Stimulated activated CD4-positive, alpha-beta T cell treated with anti-CD3 and anti-CD28 coated beads, Interleukin-15, amount 100 ng/mL, for 48 hours (primary cell): ENCODE results near the gene C14orf119.

Source experiments
- DNase-seq, 2 donors: peaks; one replicate each; pipeline ENCODE4 v3.0.0-alpha.2; 2020; ENCODE audit warnings: low read depth in 2 of 2

C14orf119 gene

DNA sequence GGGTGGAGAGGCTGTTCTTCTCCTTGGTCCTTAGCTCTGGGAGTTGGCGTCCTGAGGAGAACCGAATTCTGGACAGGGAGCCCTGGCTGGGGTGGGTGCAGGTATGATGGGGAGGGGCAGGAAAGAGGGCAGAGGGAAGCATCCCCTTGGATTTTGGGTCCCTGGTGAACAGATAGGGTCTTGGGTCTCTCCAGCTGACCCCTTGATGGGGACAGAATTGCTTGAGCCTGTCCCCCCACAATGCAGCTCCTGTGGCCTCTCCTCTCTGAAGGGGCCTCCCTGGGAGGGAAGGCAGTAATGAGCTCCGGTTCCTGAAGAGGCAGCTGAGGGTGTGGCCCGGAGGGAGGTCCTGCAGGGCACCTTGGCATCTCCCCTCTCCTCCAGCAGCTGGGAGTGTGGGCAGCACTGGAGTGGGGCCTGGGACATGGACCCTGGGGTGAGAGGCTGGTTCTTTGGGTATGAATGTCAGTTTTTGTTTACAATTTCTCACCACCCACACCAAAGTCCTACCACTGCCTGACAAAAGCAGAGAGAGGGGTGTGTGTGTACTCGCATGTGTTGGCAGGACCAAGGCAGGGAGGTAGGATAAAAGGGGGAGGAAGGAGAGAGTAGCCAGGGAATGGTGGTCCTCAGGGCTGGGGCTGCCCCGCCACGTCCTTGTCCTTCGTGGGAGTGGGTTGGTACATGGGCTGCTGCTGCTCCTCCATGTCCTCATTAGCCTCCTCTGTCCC is 31.4 kb downstream of the C14orf119 start:
- DNase-seq, result no peak

DNA sequence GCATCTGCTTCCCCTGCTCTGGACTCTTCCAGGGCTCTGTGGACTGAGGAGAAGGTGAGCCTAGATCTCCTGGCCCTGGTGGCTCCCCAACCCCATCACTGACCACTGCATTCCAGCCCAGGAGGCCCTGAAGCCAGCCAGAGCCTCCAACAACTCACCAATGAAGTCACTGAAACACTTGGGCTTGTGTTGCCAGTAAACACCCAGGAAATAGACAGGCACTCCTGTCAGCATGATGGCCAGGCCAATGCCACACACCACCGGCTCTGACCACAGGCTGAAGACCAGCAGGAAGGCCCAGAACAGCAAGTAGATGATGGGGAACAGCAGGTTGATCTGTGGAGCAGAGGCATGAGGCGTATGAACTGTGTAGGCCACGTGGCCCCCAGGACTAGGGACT is 32.6 kb downstream of the C14orf119 start:
- no peak for DNase-seq

DNA sequence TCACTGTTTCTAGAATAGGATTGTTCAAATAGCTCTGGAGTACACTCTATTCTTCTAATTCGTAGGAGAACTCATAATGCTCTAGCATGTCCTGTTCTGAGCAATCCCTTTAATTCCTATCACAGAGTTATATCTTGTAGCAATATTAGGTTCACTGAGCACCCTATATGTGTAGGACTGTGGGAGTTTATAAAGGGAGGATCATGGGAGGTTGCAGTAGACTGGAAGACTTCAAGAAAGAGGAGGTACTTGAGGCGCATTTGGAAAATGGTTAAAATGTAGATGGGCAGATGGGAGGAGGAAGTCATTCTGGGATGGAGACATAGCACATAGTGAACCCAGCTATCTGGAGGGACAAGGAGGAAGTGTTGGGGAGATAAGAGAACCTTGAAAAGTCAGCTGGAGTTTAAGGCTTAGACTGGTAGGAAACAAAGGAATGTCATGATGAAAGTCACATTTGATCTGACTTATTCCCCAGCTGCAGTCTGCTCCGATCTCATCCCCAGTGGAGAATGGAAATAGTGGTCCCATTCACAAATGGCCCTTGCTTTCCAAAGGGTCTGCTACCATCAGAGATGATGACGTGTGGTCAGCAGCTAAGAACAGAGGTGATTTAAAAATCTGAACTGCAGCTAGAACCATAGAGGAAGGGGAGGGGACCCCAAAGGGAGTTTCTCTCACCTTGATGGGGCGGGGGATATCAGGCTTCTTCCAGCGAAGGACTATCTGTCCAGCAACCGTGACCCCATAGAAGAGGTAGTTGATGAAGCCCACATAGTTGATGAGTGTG is 33.9 kb downstream of the C14orf119 start:
- no peak for DNase-seq

DNA sequence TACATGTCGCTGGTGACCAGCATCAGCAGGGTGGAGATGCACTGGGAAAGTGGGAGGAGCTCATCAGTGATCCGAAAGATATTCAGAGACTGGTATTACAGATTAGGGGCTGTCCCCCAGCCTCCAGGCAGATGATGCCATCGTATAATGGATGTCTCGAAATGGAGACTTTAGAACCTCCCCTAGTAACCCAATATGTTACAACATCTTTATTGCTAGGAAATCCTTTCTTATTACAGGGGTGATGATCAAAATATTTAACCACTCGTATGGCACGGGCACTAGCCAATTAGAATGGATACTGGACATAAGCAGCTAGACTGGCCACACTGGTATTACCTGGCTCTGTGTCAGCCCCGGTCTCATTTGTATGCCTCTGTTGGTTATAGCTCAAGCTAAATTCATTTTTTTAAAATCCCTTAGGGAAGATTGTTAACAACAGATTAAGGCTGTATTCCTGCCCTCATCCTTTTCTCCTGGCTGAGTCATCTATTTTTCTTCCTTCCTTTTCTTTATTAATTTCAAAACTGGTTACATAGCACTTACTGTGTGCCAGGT is 34.5 kb downstream of the C14orf119 start:
- DNase-seq, result no peak

DNA sequence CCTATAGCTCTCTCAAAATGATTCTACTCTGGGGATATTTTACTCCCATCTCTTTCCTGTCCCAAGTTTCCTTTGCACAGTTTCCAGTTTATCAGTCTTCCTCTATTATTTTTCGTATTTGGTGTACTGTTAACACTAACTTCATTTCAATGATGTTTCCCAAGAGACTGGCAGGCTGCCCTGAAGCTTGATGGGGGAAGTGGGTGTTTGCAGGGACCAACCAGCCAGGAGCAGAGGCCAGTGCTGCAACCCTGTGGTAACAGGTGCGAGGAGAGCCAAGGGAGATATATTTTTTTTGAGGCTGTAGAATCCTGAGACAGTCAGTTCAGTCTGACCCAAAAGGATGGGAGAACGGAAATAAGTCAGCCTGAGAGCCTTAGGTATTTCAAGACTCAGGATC is 35.6 kb downstream of the C14orf119 start:
- no peak for DNase-seq

DNA sequence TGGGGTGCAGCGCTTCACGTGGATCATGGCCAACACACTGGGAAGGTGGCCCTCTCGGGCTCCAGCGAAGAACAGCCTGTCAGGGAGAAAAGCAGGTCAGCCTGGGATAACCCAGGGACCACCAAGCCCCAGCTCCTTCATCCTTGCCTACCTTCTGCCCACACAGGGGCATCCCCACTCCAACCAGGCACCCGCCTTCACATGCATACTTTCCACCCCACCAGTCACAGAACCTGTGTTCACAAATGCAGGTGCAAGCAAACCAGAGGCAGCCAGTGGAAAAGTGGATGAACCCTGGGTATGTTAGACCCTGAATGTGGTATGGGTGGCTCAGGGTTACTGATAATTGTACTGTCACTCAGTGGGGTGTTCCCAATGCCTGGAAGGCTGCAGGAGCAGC is 36.2 kb downstream of the C14orf119 start:
- no peak for DNase-seq

DNA sequence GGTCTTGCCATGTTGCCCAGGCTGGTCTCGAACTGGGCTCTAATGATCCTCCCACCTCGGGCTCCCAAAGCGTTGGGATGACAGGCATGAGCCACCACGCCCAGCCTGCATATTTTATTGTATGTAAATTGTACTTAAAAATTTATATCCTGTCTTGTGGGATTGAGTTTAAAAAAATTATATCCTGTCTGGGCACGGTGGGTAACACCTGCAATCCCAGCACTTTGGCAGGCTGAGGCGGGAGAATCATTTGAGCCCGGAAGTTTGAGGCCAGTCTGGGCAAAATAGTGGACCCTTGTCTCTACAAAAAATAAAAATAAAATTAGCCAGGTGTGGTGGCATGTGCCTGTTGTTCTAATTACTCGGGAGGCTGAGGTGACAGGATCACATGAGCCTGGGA is 37.7 kb downstream of the C14orf119 start:
- DNase-seq, result no peak

DNA sequence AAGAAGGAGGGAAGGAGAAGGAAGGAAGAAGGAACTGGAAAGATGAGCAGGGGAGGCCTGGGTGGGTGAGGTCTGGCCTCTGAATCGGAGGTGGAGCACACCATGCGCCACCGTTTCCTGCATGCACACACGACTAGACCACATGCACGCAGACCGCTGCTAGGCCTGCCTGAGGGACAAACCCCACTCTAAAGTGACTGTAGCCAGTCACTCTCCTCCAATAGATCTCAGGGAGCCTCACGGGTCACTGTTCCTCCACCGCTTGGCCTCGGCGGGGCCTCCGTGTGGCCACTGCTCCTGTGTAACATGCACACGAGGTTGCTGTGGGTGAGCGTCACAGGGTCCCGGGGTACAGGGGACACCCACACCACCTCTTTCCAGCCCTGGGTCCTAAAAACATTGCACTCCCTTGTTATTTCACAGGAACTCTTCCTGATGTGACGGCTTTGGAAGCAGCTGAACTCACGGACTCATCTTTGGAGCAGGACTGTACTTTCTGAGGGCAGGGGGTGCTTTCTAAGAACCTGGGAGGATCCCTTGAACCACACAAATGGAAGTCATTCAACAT is 41.3 kb downstream of the C14orf119 start:
- DNase-seq, result no peak

DNA sequence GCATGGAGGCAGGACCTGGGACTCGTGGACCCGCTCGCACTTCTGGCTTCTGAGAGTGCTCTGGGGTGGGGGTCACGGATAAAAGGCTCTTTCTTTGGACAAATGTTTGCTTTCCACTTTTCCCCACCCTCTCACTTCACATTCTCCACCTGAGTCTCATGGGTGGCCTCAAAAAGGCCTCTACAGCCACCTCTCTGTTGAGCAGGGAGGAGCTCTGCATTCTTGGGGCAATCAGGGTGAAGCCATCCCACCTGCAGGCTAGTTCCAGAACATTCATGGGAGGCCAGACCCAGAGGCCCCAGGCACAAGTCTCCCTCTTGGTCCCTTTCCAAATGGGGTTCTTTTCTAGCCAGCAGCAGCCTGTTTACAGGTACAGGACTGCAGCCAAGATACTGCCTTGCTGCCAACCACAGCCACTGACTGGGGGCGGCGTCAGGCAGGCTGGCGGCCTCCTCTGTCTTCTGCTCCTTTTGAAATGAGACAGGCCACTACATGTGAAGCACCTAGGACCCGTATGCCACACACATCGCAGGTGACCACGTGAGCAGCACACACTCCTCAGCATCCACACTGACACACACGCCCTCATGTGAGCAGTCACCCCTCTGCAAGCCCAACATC is 42.0 kb downstream of the C14orf119 start:
- no peak for DNase-seq

DNA sequence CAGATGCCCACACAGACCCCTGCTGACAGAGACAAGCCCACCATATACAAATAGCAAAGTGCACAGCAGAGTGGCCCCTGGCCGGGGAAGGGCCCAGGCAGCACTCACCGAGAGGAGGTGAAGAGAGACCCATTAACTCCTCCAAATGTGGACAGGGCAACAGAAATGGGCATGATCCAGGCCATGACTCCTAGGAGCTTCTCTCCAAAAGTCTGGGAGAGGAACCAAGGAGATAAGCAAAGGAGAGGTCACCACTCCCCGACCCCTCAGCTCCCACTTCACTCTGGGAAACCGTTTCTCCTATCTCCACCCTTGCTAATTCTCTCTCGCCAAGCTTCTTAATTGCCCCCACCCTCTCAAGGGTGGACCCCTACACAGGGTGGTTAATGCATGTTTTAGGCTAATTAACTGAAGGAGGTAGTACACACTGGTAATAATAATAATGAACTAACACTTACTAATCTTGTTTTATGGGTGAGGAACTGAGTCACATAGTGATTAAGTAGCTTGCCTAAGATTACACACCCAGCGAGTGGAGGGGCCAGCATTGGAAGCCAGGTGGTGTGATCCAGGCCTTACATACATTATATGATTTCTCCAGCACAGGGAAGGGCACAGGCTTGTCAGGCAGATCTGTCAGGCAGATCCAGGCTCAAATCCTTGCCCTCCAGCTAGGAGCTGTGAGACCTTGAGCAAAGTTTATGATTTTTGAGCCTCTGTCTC is 42.7 kb downstream of the C14orf119 start:
- DNase-seq, result no peak

DNA sequence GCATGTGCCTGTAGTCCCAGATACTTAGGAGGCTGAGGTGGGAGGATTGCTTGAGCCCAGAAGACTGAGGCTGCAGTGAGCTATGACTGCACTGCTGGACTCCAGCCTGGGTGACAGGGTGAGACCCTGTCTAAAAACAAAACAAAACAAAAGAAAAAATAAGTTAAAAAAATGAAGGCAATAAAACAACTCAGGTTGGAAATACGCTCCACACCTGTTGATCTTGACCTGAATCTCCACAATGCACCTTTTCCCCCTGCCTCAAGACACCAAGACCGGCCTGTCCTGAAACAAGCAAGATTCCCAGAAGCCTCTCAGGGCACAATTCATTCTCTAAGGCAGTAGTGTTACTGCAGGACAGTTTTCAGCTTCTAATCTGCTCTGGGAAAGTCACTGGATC is 44.6 kb downstream of the C14orf119 start:
- DNase-seq, result no peak

DNA sequence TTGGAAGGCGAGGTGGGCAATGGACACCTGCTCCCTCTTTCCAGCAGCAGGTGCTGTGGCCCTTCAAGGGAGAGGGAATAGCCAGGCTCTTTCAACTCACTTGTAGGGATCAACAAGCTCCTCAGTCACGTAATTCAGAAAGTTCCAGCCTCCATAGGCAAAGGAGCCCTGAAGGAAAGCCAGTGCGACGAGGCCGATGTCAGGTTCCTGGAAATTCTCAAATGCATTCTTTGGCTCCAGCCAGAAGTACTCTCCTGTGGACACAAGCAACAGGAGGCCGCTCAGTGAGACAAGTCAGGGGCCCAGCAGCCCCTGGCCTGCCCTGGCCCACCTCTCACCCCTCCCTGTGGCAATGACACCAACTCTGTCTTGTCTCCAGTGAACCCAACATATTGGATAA is 45.1 kb downstream of the C14orf119 start:
- no peak for DNase-seq

DNA sequence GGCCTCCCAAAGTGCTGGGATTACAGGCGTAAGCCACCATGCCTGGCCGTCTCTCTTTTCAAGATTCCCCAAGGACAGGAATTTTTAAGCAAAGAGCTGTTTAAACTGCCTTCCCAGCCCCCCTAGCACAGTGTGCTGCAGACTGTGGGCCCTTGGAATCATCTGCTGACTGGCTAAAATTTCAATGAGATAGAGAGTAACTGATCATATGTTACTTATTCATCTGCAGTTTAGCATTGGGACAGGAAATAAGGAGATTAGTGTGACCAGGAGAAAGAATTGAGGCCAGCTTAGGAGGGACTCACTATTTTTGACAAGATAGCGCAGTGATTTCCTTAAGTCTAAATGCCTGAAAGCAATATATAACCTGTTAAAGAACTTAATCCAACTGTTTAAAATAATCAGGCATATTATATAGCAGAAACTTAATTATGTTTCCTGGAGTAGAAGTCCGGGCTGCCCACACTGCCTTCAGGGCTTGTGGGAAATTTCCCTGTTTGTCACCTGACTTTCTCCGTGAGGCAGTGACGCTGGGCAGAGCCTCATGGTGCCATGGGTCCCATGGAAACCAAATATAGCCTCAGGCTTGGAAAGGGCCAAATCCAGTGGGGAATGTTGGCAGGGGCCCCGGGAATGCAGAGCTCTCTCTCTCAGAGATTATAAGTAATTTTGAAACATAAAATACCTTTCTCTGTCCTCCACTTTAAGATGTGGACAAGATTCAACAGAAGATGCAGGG is 46.6 kb downstream of the C14orf119 start:
- no peak for DNase-seq

DNA sequence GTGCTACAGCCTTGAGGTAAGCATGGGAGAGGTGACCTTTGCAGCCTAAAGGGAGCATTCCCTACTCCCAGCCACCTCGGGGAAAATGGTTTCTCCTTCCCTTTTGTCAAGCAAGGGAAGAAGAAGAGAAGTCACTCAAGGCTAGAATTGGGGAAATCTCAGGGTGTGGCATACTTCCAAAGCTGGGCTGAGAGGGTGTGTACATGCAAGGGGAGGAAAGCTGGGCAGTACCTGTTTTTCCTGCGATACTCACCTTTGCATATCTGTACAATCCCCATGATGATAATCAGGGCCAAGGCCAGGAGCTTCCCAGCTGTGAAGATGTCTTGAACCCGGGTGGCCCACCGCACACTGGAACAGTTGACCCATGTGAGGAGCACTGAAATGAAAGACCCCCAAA is 47.5 kb downstream of the C14orf119 start:
- no peak for DNase-seq

DNA sequence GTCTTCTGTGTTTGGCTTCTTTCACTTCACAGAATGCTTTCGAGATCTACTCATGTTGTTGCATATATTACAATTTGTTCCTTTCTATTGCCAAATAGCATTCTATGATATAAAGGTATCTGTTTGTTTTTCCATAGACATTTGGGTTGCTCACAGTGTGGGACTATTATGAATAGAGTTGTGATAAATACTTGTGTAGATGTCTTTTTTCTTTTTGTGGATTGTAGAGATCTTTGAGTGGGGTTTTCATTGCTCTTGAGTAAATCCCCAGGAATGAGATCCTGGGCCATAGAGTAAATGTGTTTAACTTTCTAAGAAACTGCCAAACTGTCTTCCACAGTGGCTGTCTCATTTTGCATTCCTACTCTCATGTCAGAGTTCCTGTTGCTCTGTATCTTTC is 48.6 kb downstream of the C14orf119 start:
- DNase-seq, result no peak

DNA sequence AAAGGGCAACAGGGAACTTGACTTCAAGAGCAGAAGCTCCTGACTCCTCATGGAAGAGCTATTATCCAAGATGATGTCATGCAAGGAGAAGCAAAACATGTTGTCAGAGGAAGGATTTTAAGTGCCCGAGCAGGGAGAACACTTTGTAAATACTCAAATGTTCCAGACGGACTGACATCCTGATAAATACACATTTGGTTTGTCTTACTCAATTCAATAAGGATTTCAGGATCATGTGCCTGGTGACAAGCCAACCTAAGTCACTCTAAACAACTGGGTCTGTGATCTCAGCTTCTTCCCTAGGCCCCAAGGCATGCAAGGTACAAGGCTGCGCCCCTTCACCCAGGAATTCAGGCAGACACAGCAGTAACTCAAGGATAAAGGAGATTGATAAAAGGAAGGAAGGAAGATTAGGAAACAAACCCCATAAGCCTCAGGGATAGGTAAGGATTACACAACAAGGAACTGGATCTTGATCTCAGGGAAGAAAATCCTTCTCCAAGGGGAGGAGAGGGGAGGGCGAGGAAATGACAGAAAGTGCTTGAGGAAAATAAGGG is 50.6 kb downstream of the C14orf119 start:
- DNase-seq, result no peak

DNA sequence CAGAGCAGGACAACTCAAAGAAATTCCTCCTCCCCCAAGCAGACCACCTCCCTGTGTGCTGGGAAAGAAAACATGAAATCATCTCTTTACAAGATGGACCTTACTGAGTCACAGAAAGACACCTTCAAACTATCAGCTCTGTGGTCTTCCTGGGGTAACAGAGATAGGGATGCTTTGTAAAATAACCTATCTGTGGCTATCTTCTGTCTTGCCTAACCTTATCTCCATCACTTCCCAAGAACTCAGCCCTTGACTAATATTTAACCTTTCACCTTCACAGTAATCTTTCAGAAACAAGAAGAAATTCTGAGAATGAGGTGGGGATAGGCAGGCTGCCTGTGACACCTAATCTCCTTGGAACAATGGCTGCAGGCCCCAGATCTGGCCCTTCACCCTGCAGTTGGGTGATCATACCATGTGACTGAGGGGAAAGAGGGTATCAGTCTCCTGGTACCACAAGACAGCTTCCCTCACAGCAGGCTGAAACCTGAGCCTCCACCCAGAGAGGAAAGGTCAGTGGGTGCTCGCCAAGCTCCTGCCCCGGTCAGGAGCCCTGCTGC is 51.1 kb downstream of the C14orf119 start:
- no peak for DNase-seq

DNA sequence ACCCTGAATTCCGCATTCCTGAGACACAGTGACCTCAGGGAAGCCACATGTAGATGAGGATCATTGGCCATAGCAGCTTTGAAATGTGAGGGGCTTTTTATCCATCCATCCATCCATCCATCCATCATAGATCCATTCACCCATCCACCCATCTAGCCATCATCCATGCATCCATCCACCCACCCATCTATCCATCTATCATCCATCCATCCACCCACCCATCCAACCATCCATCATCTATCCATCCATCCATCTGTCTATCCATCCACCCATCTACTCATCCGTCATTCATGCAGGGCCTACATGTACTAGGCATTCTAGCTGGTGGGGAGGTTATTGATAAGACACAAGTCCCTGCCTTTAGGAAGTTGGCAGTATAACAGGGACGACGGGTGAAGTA is 51.7 kb downstream of the C14orf119 start:
- no peak for DNase-seq

DNA sequence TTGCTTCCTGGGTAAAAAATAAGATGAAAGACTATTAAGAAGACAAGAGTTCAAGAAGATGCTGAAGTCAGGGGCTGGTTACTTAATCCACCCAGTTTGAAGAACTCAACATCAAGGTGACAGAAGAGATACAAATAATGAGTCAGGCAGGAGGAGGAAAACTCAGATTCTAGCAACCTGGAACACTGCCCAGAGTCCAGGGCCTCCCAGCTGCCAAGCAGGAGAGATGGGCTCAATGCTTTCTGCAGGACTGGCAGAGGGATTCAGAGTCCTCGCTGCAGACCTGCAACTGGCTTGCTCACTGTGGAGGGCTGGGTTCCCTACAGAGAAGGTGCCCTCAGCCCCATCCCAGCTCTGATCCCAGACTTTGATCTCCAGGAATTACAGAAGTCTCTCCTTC is 52.4 kb downstream of the C14orf119 start:
- no peak for DNase-seq

DNA sequence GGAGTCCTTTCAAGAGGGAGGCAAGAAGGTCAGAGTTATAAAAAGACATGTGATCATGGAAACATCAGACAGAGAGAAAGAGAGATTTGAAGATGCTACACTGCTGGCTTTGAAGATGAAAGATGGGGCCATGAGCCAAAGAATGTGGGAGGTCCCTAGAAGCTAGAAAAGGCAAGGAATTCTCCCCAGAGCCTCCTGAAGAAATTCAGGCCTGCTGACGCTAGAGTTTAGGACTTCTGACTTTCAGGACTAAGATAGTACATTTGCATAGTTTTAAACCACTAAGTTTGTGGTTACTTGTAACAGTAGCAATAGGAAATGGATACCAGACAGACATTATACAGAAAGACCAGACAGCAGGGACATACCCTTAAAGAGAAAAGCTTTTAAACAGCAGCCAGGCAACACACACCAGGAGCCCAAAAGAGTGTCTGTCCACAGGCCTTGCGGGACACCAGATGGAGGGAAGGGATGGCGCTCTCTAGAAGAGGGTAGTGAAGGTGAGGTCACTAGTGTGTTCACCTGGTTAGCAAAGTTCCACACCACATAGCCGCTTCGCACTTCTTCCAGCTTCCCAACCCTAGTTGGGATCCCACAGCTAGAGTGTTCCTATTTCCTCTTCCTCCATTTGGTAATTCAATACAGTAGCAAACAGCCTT is 53.4 kb downstream of the C14orf119 start:
- no peak for DNase-seq
